Gastroesophageal sphincter (tissue), 3 donors: Measurements from ENCODE around the gene METTL24.

Source experiments
- EP300 ChIP-seq: sonication (generic); formaldehyde crosslinking; IDR thresholded peaks from one replicate; pipeline ENCODE4 v1.6.1; 2017; ENCODE audit warnings: antibody characterized with exemption, mild to moderate bottlenecking
- POLR2A ChIP-seq, 2 donors: fragments of 450-650 bp; IDR thresholded peaks; one replicate each; pipeline ENCODE4 v1.6.1; 2017; ENCODE audit warnings: antibody characterized with exemption in 2 of 2, mild to moderate bottlenecking in 2 of 2, moderate library complexity in 1 of 2
- POLR2AphosphoS5 ChIP-seq: sonication (generic); formaldehyde crosslinking; IDR thresholded peaks from one replicate; pipeline ENCODE4 v1.6.1; 2017; ENCODE audit warnings: antibody characterized with exemption
- TF ChIP-seq, protein P1 (sequence below), 4 experiments: fragments of 200-600 bp in 2 of 4; fragments of 450-650 bp in 2 of 4; sonication (generic) in 1 of 4; IDR thresholded peaks; one replicate each; pipeline ENCODE4 v1.5.1; 2017 to 2019; ENCODE audit warnings: antibody characterized with exemption in 4 of 4, mild to moderate bottlenecking in 2 of 4, moderate library complexity in 2 of 4

DNA sequence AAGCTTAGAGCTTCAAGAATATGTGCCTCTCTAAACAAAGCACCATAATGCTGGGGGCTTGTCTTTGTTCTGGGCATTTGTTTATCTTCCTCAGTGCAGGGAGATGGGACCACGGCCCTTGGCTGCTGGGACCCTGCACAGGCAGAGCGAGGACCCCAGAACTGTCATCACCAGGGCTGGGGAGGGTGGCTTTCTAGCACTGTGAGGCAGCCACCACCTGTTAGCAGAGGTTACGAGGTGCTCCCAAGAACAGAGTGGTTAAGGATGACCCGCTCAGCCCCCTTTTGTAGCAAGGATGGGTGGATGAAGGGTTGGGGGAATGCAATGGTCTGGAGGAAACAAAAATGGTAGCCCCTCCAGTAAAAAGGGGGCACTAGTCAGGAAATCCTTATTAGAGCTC lies 34.9 kb downstream of the METTL24 start:
- TF ChIP-seq, protein P1, sequence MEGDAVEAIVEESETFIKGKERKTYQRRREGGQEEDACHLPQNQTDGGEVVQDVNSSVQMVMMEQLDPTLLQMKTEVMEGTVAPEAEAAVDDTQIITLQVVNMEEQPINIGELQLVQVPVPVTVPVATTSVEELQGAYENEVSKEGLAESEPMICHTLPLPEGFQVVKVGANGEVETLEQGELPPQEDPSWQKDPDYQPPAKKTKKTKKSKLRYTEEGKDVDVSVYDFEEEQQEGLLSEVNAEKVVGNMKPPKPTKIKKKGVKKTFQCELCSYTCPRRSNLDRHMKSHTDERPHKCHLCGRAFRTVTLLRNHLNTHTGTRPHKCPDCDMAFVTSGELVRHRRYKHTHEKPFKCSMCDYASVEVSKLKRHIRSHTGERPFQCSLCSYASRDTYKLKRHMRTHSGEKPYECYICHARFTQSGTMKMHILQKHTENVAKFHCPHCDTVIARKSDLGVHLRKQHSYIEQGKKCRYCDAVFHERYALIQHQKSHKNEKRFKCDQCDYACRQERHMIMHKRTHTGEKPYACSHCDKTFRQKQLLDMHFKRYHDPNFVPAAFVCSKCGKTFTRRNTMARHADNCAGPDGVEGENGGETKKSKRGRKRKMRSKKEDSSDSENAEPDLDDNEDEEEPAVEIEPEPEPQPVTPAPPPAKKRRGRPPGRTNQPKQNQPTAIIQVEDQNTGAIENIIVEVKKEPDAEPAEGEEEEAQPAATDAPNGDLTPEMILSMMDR (IDR thresholded peaks at IDR 0.05) = no peak
- no peak for TF ChIP-seq POLR2A (IDR thresholded peaks at IDR 0.05)
- TF ChIP-seq POLR2AphosphoS5 = no peak
- TF ChIP-seq EP300 = no peak
